Measurements from ENCODE around the gene MCM3AP.

MCM3AP gene

DNA sequence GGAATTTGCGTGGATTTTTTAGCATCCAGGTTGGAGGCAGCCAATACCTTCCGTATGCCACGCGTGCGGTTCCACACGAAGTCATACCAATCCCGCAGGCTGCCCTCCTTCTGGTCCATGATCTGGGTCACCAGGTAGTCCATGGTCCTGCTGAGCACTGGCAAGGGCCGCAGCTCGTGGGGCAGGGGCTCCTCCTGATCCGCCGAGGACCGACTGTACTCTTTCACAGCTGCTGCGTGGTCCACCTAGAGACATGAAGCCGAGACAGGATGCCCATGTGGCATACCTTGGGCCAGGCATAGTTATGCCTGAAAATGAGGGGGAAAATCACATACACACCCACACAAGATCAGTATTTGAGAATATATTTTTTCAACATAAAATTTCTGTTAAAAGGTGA is 12.1 kb downstream of the MCM3AP start:
- no peak for DNase-seq (ENCODE audit: low spot score in 2 of 2)
- no peak overlapping the region for H3K27ac Mint-ChIP-seq
- H3K4me3 Mint-ChIP-seq: no peak overlapping the region
- peaks cover 29% of the 10 kb centered on the region for H3K36me3 Mint-ChIP-seq
- no peak for ATAC-seq (ENCODE audit: low read depth)
- H3K9me3 Mint-ChIP-seq: no peaks in the 10 kb centered on the region
- peaks cover 2% of the 10 kb centered on the region for H3K4me1 Mint-ChIP-seq
- no peaks in the 10 kb centered on the region for H3K27me3 Mint-ChIP-seq

DNA sequence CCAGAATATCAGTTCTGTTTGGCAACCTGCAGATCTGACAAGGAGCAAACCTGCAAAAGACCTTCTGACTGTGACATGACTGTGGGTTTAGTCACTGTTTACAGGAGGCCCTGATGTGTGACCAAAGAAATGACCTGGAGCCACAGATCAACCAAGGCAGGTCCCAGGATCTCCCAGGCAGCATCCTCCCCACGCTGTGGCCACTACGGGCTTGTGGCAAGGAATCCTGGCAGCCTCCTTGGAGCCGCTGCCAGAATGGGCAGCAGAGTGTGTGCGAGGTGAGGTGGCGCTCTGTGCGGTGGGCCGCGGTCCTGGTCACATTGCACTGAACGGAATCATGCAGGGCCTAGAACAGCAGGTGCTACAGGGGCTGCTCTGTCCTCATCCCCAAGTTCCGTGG is 15.9 kb downstream of the MCM3AP start:
- peaks cover 39% of the 10 kb centered on the region for H3K36me3 Mint-ChIP-seq
- ATAC-seq (ENCODE audit: low read depth) (no peak), DNase-seq (ENCODE audit: low spot score in 2 of 2) (no peak)
- no peak overlapping the region for H3K27ac Mint-ChIP-seq
- peaks cover 2% of the 10 kb centered on the region for H3K4me1 Mint-ChIP-seq
- no peaks in the 10 kb centered on the region for H3K9me3 Mint-ChIP-seq
- H3K27me3 Mint-ChIP-seq: no peaks in the 10 kb centered on the region
- no peak overlapping the region for H3K4me3 Mint-ChIP-seq

DNA sequence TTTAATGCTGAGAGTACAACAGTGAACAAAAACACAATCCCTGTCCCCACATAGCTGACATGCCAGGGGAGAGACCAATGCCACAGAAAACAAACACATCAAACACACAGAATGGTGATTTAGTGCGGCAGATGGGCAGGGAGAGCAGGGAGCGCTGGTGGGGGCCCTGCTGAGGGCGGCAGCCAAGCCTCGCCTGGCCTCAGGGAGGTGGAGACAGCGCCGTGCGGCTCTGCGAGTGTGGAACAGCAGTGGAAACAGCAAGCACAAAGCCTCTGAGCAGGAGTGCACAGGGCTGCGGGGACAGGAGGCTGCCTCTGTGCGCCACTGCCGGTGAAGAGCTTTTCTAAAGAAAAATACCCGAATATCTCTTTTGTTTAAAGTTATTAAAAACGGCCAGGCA is 17.0 kb downstream of the MCM3AP start:
- H3K9me3 Mint-ChIP-seq: no peaks in the 10 kb centered on the region
- DNase-seq (ENCODE audit: low spot score in 2 of 2): no peak
- no peaks in the 10 kb centered on the region for H3K4me1 Mint-ChIP-seq
- ATAC-seq (ENCODE audit: low read depth): no peak
- H3K36me3 Mint-ChIP-seq: peaks cover 36% of the 10 kb centered on the region
- no peak overlapping the region for H3K27ac Mint-ChIP-seq
- no peaks in the 10 kb centered on the region for H3K27me3 Mint-ChIP-seq
- H3K4me3 Mint-ChIP-seq: no peak overlapping the region

DNA sequence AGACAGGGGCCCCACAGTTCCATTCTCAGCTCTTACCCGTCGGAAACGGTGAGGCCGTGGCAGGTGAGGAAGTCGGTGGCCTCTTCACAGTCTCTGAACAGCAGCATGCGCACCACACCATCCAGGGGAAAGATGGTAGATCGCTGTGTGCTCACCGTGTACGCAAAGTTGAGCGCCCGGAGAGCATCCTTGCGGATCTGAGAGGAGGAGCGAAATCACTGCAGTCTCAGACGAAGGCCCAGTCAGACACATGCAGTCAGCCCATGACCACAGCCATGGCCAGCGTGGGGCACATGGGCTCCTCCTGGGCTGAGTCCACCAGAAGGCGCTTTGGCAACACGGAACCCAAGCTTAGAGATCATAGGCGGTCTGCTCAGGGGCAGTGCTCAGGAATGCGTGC is 18.5 kb downstream of the MCM3AP start:
- no peak for ATAC-seq (ENCODE audit: low read depth)
- H3K36me3 Mint-ChIP-seq: peaks cover 28% of the 10 kb centered on the region
- no peak for DNase-seq (ENCODE audit: low spot score in 2 of 2)
- H3K4me3 Mint-ChIP-seq: no peak overlapping the region
- H3K27ac Mint-ChIP-seq: no peak overlapping the region
- no peaks in the 10 kb centered on the region for H3K4me1 Mint-ChIP-seq
- H3K27me3 Mint-ChIP-seq: no peaks in the 10 kb centered on the region
- H3K9me3 Mint-ChIP-seq: no peaks in the 10 kb centered on the region

- Mint-ChIP-seq H3K27me3 (no peaks in the 10 kb centered on the region), H3K9me3 (no peaks in the 10 kb centered on the region), H3K27ac (no peak overlapping the region), H3K4me3 (no peak overlapping the region), H3K4me1 (no peaks in the 10 kb centered on the region), H3K36me3 (peaks cover 32% of the 10 kb centered on the region)
- DNase-seq (ENCODE audit: low spot score in 2 of 2) (no peak), ATAC-seq (ENCODE audit: low read depth) (no peak)
Measured at GRCh38 chr21:46265736-46266525, 19.5 kb downstream of the MCM3AP start.

DNA sequence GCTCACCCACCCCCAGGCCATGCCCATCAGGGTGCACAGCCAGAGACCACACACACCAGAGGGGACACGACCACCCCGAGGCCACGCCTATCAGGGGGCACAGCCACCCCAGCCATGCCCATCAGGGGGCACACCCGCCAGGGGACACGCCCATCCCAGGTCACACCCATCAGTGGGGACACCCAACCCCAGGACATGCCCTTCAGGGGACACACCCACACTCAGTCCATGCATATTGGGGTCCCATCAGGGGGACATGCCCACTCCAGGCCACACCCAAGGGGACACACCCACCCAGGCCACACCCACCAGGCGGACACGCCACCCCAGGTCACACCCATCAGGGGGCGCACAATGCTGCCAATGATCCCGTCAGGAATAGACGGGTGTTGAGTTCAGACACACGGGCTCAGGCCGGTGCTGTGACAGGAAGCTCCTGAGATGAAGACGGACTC is 20.7 kb downstream of the MCM3AP start:
- ATAC-seq (ENCODE audit: low read depth): no peak
- no peak for DNase-seq (ENCODE audit: low spot score in 2 of 2)
- Mint-ChIP-seq H3K4me1 (no peaks in the 10 kb centered on the region), H3K27ac (no peak overlapping the region), H3K36me3 (peaks cover 28% of the 10 kb centered on the region), H3K4me3 (no peak overlapping the region), H3K27me3 (no peaks in the 10 kb centered on the region), H3K9me3 (no peaks in the 10 kb centered on the region)

DNA sequence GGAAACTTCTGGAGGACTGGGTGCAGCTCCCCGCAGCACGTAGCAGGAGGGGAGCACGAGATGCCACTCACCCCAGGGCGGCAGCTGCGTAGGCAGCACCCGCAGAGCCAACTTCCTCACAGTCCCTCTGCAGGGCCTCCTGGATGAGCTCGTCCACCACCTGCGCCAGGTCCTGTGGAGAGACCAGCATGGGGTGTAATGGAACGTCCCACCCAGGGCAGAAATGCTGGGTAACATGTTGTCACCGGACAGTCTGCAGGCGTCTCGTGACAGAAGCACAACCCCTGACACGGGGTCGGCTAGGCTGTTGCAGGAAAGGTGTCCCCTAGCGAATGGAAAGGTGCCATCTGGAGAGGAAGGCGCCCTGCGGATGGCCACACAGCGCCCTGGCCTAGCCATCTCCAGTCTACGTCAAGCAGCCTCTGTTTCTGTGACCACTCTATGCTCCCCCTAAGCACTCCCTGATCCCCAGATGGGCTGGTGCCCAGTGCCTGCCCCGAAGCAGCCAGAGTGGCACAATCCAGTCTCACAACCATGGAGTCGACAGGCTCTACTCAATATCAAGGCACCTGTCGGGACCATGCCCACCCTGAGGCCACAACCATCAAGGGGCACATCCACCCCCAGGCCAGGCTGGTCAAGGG is 21.2 kb downstream of the MCM3AP start:
- Mint-ChIP-seq H3K27me3 (no peaks in the 10 kb centered on the region), H3K4me1 (no peaks in the 10 kb centered on the region), H3K27ac (no peak overlapping the region), H3K9me3 (no peaks in the 10 kb centered on the region), H3K36me3 (peaks cover 27% of the 10 kb centered on the region), H3K4me3 (no peak overlapping the region)
- no peak for ATAC-seq (ENCODE audit: low read depth)
- no peak for DNase-seq (ENCODE audit: low spot score in 2 of 2)

DNA sequence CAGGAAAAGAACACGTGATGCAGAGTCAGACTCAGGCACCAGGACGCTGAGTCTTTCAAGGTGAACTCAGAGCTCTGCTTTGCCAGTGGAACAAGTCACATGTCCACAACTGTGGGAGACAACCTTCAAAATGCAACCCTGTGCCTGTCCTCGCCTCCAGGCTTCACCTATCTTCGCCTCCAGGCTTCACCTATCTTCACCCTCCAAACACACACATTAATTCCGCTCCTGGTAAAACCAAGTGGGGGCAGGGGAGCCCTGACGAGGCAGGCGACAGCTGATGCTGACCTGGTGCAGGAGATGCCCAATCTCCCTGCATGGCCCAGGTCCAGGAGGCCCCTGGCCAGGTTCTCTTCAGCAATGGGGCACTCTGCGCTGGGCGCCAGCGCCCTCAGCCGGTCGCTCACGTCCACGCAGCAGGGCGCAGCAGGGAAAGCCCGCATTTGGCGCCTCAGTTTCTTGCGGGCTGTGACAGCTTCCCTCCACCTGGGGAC is 28.9 kb downstream of the MCM3AP start:
- no peak for DNase-seq (ENCODE audit: low spot score in 2 of 2)
- ATAC-seq (ENCODE audit: low read depth): no peak
- H3K27me3 Mint-ChIP-seq: no peaks in the 10 kb centered on the region
- no peak overlapping the region for H3K27ac Mint-ChIP-seq
- peaks cover 2% of the 10 kb centered on the region for H3K9me3 Mint-ChIP-seq
- H3K4me3 Mint-ChIP-seq: no peak overlapping the region
- H3K36me3 Mint-ChIP-seq: peaks cover 38% of the 10 kb centered on the region
- peaks cover 24% of the 10 kb centered on the region for H3K4me1 Mint-ChIP-seq

- Mint-ChIP-seq H3K27ac (no peak overlapping the region), H3K36me3 (peaks cover 37% of the 10 kb centered on the region), H3K27me3 (no peaks in the 10 kb centered on the region), H3K4me3 (no peak overlapping the region), H3K9me3 (peaks cover 2% of the 10 kb centered on the region), H3K4me1 (peaks cover 27% of the 10 kb centered on the region)
- ATAC-seq (ENCODE audit: low read depth): no peak
- no peak for DNase-seq (ENCODE audit: low spot score in 2 of 2)
Measured at GRCh38 chr21:46255758-46256337, 29.6 kb downstream of the MCM3AP start.

DNA sequence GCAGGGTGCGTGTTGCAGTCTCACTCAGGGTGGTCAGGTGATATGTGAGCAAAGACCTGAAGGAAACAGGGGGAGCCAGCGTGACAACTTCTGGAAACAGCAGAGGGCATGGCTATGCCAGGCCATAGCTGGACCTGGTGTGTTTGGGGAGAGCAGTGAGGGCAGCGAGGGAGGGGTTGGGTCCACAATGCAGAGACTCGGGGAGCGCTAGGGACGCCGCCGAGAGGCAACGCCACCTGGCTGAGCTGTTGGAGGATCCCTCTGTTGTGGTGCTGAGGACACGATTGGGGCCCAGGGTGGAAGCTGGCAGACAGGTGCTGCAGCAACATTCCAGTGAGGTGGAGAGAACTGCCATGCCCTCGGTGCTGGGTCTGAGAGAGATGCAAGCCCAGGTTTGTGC is 30.2 kb downstream of the MCM3AP start:
- Mint-ChIP-seq H3K4me3 (no peak overlapping the region), H3K4me1 (peaks cover 34% of the 10 kb centered on the region), H3K27me3 (no peaks in the 10 kb centered on the region), H3K9me3 (peaks cover 2% of the 10 kb centered on the region), H3K36me3 (peaks cover 40% of the 10 kb centered on the region), H3K27ac (peak overlapping the region; percentile 98)
- ATAC-seq (ENCODE audit: low read depth): no peak
- no peak for DNase-seq (ENCODE audit: low spot score in 2 of 2)

DNA sequence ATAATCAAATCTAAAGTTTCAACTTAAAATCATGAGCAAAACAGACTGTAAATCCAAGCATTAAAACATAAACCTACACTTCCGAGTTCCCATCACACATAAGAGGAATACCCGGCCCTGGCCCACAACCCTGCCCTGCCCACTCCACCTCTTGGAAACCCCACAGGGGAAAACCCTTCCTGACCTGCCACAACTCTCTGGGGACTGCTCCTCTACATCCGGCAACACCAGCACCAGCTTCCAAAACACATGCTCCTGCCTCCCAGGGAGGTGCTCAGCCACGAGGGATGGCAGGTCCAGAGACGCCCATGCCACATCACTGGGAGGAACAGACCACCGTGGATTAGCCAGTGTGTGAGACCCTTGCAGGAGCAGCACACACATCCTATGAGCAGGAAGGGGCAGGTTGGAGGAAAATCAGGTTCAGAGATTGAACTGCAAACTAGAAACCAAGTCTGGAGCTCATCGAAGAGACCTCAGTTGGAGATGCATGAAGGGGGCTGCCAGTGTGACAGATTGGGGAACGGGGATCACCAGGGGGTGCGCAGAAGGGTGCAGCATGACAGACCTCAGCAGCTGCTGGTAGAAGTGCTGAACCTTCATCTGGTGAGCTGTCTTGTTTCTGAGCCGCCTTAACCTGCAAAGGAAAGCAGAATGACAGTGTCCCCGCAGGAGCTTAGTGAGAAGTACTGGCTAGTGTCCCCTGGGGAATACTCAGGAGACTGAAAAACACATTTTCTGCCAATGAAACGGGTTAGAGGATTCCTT is 31.0 kb downstream of the MCM3AP start:
- DNase-seq (ENCODE audit: low spot score in 2 of 2) (no peak), ATAC-seq (ENCODE audit: low read depth) (peak; percentile 45)
- Mint-ChIP-seq H3K27me3 (no peaks in the 10 kb centered on the region), H3K27ac (peak overlapping the region; percentile 98), H3K36me3 (peaks cover 47% of the 10 kb centered on the region), H3K4me3 (peak overlapping the region; percentile 59), H3K4me1 (peaks cover 38% of the 10 kb centered on the region), H3K9me3 (peaks cover 2% of the 10 kb centered on the region)

DNA sequence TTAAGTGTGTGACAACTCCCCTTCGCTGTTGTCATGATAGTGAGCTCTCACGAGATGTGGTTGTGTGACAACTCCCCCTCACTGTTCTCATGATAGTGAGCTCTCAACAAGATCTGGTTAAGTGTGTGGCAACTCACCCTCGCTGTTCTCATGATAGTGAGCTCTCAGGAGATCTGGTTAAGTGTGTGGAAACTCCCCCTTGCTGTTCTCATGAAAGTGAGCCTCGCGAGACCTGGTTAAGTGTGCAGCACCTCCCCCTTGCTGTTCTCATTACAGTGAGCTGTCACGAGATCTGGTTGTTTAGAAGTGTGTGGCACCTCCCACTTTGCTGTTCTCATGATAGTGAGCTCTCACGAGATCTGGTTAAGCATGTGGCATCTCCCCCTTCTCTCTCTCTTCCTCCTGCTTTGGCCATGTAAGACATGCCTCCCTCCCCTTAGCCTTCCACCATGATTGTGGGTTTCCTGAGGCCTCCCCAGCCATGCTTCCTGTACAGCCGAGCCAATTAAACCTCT is 31.7 kb downstream of the MCM3AP start:
- DNase-seq (ENCODE audit: low spot score in 2 of 2) (peak; percentile 19 to 38), ATAC-seq (ENCODE audit: low read depth) (peak; percentile 88)
- Mint-ChIP-seq H3K4me3 (peak overlapping the region; percentile 59), H3K27ac (peak overlapping the region; percentile 98), H3K4me1 (peaks cover 40% of the 10 kb centered on the region), H3K9me3 (peaks cover 2% of the 10 kb centered on the region), H3K27me3 (no peaks in the 10 kb centered on the region), H3K36me3 (peaks cover 50% of the 10 kb centered on the region)

DNA sequence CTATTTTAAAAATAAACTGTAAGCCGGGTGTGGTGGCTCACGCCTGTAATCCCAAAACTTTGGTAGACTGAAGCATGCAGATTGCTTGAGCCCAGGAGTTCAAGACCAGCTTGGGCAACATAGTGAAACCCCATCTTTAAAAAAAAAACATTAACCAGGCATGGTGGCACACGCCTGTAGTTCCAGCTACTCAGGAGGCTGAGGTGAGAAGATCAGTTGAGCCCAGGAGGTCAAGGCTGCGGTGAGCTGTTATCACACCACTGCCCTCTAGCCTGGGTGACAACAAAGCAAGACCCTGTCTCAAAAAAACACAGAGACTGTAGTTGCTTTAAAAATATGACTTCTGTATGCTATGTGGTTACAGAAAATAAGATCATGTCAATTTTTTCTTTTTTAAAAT is 32.6 kb downstream of the MCM3AP start:
- H3K27me3 Mint-ChIP-seq: no peaks in the 10 kb centered on the region
- DNase-seq (ENCODE audit: low spot score in 2 of 2) (no peak), ATAC-seq (ENCODE audit: low read depth) (no peak)
- peaks cover 50% of the 10 kb centered on the region for H3K36me3 Mint-ChIP-seq
- H3K4me1 Mint-ChIP-seq: peaks cover 38% of the 10 kb centered on the region
- H3K4me3 Mint-ChIP-seq: no peak overlapping the region
- H3K9me3 Mint-ChIP-seq: peaks cover 2% of the 10 kb centered on the region
- H3K27ac Mint-ChIP-seq: peak overlapping the region; percentile 98
